Panc1 (cell line): Measurements from ENCODE around the gene KRT1. TPM values are rescaled to one million over a fixed set of nuclear protein-coding genes. Genes with fewer than 3 reads are reported as not detected.

ENCODE experiments used
- ATAC-seq: fragments of 200-7000 bp; cut with Tn5 transposase; 2 replicates; pipeline ENCODE4 v1.9.1; 2020; ENCODE audit warnings: mild to moderate bottlenecking, moderate library complexity
- BruUV-seq: library from RNA; stranded (reverse); fragments of 400-500 nt; replicated peaks from 2 replicates; lab custom pipeline; 2021; lab: Mats Ljungman, UMichigan
- CTCF ChIA-PET: fragments of 300-600 bp; sonication (Branson Sonifier 250); formaldehyde crosslinking; loops from one replicate; lab custom pipeline; 2022; ENCODE audit warnings: antibody characterized with exemption; lab: Charles Lee
- POLR2A ChIA-PET: fragments of 300-600 bp; sonication (Branson Sonifier 250); formaldehyde crosslinking; loops from one replicate; lab custom pipeline; 2022; ENCODE audit warnings: antibody characterized with exemption; lab: Charles Lee
- DNase-seq: peaks from one replicate; pipeline ENCODE4 v3.0.0-alpha.2; 2010; ENCODE audit warnings: low read depth, low spot score
- H3K27ac ChIP-seq: 2 replicates; pipeline ENCODE4 v1.5.1; 2011; ENCODE audit warnings: mild to moderate bottlenecking, low read length, inconsistent platforms
- H3K27me3 ChIP-seq: fragments of 200-500 bp; sonication (Bioruptor generic); 2 replicates; pipeline ENCODE4 v1.6.0; 2014; ENCODE audit warnings: low read length, inconsistent platforms; ENCODE audit not compliant: control insufficient read depth, insufficient read depth
- H3K36me3 ChIP-seq: fragments of 200-500 bp; sonication (Bioruptor generic); 2 replicates; pipeline ENCODE4 v1.5.1; 2014; ENCODE audit warnings: inconsistent platforms, mild to moderate bottlenecking, low read length, moderate library complexity; ENCODE audit not compliant: control insufficient read depth, insufficient read depth
- H3K4me1 ChIP-seq: 2 replicates; pipeline ENCODE4 v1.5.1; 2011; ENCODE audit warnings: inconsistent platforms, mild to moderate bottlenecking, low read length, moderate library complexity; ENCODE audit not compliant: control insufficient read depth, insufficient read depth
- H3K4me3 ChIP-seq, 2 experiments: 2 replicates each; pipeline ENCODE4 v1.5.1; 2011 to 2012; ENCODE audit warnings: low read depth in 2 of 2, low read length in 2 of 2, mild to moderate bottlenecking in 2 of 2, inconsistent platforms in 1 of 2, moderate library complexity in 1 of 2
- H3K9me3 ChIP-seq: fragments of 200-500 bp; sonication (Bioruptor generic); 2 replicates; pipeline ENCODE4 v1.5.1; 2014; ENCODE audit warnings: low read depth, mild to moderate bottlenecking, inconsistent platforms, low read length, moderate library complexity; ENCODE audit not compliant: control insufficient read depth, insufficient read depth
- CTCF ChIP-seq: fragments of 450-650 bp; IDR thresholded peaks from 2 replicates; pipeline ENCODE4 v1.5.1; 2017; ENCODE audit warnings: mild to moderate bottlenecking
- POLR2AphosphoS5 ChIP-seq: IDR thresholded peaks from 2 replicates; pipeline ENCODE4 v1.6.1; 2012; ENCODE audit warnings: mild to moderate bottlenecking, low read depth, low read length, moderate library complexity
- REST ChIP-seq, 2 experiments: IDR thresholded peaks; 2 replicates each; pipeline ENCODE4 v1.6.1; 2011 to 2012; ENCODE audit warnings: low read depth in 2 of 2, control low read depth in 1 of 2, low read length in 1 of 2, mild to moderate bottlenecking in 1 of 2, moderate library complexity in 1 of 2; ENCODE audit not compliant: insufficient read depth in 1 of 2
- SIN3A ChIP-seq: IDR thresholded peaks from 2 replicates; pipeline ENCODE4 v1.6.1; 2012; ENCODE audit warnings: low read depth, mild to moderate bottlenecking, low read length, moderate library complexity, borderline replicate concordance; ENCODE audit not compliant: insufficient read depth
- TCF7L2 ChIP-seq: IDR thresholded peaks from 2 replicates; pipeline ENCODE4 v1.6.1; 2011; ENCODE audit warnings: mild to moderate bottlenecking, low read depth, low read length, inconsistent platforms
- in situ Hi-C: cut with HindIII; loops from 2 replicates; pipeline ENCODE4 v1.10.0; 2016; ENCODE audit warnings: low sequenced_read_pairs, low pct_unique_long_range_greater_than_20kb
- intact Hi-C: fragments of 100-400 bp; cut with micrococcal nuclease; formaldehyde crosslinking; loops from one replicate; pipeline ENCODE4 v1.10.0; 2022; ENCODE audit not compliant: unreplicated experiment
- total RNA-seq: library from RNA; stranded (reverse); gene quantifications from one replicate; pipeline ENCODE4 v1.2.1, GENCODE V29; 2021; ENCODE audit not compliant: unreplicated experiment

KRT1 gene
- total RNA-seq, 1 experiment from 2014 or later, result not detected

- CTCF ChIA-PET, result no interaction called here
- no peak for DNase-seq
- Histone ChIP-seq H3K27ac (no peak overlapping the region), H3K9me3 (no peaks in the 10 kb centered on the region), H3K4me1 (no peaks in the 10 kb centered on the region), H3K27me3 (peaks cover 23% of the 10 kb centered on the region), H3K36me3 (no peaks in the 10 kb centered on the region; the same call in 1 of the 2 replicates), H3K4me3 (no peak overlapping the region)
- intact Hi-C loops (no loop called here), in situ Hi-C loops (no loop called here)
- no peak for ATAC-seq
- POLR2A ChIA-PET, result no interaction called here
- no TSS peak for BruUV-seq
- TF ChIP-seq CTCF, result no peak
- no peak for TF ChIP-seq POLR2AphosphoS5
- no peak for TF ChIP-seq SIN3A
- no peak for TF ChIP-seq REST (IDR thresholded peaks at IDR 0.05; ENCODE audit: insufficient read depth in 1 of 2, low read depth in 2 of 2, low read length in 1 of 2)
- no peak for TF ChIP-seq TCF7L2
Measured at GRCh38 chr12:52666471-52666870, 13.7 kb downstream of the KRT1 start.

- H3K4me3 ChIP-seq, result no peak overlapping the region
- ChIA-PET CTCF (no interaction called here), POLR2A (no interaction called here)
- no TSS peak for BruUV-seq
- no peak overlapping the region for H3K27ac ChIP-seq
- H3K9me3 ChIP-seq, result no peaks in the 10 kb centered on the region
- in situ Hi-C loops (no loop called here), intact Hi-C loops (no loop called here)
- no peaks in the 10 kb centered on the region for H3K4me1 ChIP-seq
- ATAC-seq, result no peak
- no peak for DNase-seq
- H3K36me3 ChIP-seq, result no peaks in the 10 kb centered on the region
- peaks cover 20% of the 10 kb centered on the region for H3K27me3 ChIP-seq
- TF ChIP-seq POLR2AphosphoS5 (no peak), TCF7L2 (no peak), SIN3A (no peak), REST (IDR thresholded peaks at IDR 0.05; ENCODE audit: insufficient read depth in 1 of 2, low read depth in 2 of 2, low read length in 1 of 2) (no peak), CTCF (no peak)
Measured at GRCh38 chr12:52663420-52663819, 16.8 kb downstream of the KRT1 start.
